ENCODE data around the gene NOX4.

NOX4 gene

GRCh38 chr11:89490981-89491690, at the start of gene NOX4:
Gene NOX4 (minus strand): TSS chr11:89491375. CDS start chr11:89491246, 129 bp downstream.
- no peak for DNase-seq

- no peak for DNase-seq
Measured at GRCh38 chr11:89540826-89541225, 49.7 kb upstream of the NOX4 start.

GRCh38 chr11:89537936-89538335, 46.8 kb upstream of the NOX4 start:
- no peak for DNase-seq

GRCh38 chr11:89536926-89537325, 45.8 kb upstream of the NOX4 start:
- no peak for DNase-seq

GRCh38 chr11:89535221-89535620, 44.0 kb upstream of the NOX4 start:
- DNase-seq: no peak

GRCh38 chr11:89529626-89530380, 38.6 kb upstream of the NOX4 start:
- DNase-seq: no peak

- no peak for DNase-seq
Measured at GRCh38 chr11:89521792-89522191, 30.6 kb upstream of the NOX4 start.

GRCh38 chr11:89521294-89521693, 30.1 kb upstream of the NOX4 start:
- no peak for DNase-seq

GRCh38 chr11:89516496-89516895, 25.3 kb upstream of the NOX4 start:
- DNase-seq: no peak

GRCh38 chr11:89508544-89508943, 17.4 kb upstream of the NOX4 start:
- DNase-seq: no peak

- no peak for DNase-seq
Measured at GRCh38 chr11:89504270-89504669, 13.1 kb upstream of the NOX4 start.

- no peak for DNase-seq
Measured at GRCh38 chr11:89503422-89503821, 12.2 kb upstream of the NOX4 start.

GRCh38 chr11:89502301-89502700, 11.1 kb upstream of the NOX4 start:
- DNase-seq: no peak

GRCh38 chr11:89500336-89500735, 9.2 kb upstream of the NOX4 start:
- no peak for DNase-seq

- no peak for DNase-seq
Measured at GRCh38 chr11:89498845-89499448, 7.8 kb upstream of the NOX4 start.

- no peak for DNase-seq
Measured at GRCh38 chr11:89495951-89496350, 4.8 kb upstream of the NOX4 start.

- DNase-seq: no peak
Measured at GRCh38 chr11:89493431-89493830, 2.3 kb upstream of the NOX4 start.

GRCh38 chr11:89490602-89490980, 584 bp downstream of the NOX4 start:
- no peak for DNase-seq

GRCh38 chr11:89489930-89490329, 1.2 kb downstream of the NOX4 start:
- DNase-seq: no peak

GRCh38 chr11:89487016-89487415, 4.2 kb downstream of the NOX4 start:
- no peak for DNase-seq

- no peak for DNase-seq
Measured at GRCh38 chr11:89484896-89485295, 6.3 kb downstream of the NOX4 start.

GRCh38 chr11:89477175-89477574, 14.0 kb downstream of the NOX4 start:
- DNase-seq: peak; percentile 26

- DNase-seq: no peak
Measured at GRCh38 chr11:89463266-89463780, 27.9 kb downstream of the NOX4 start.

- no peak for DNase-seq
Measured at GRCh38 chr11:89458716-89459115, 32.5 kb downstream of the NOX4 start.

Data from NCI-H1092 treated with DMSO at 0.1 percent for 48 hours (cell line).